HepG2 (cell line): ENCODE data around the gene HYOU1. TPM values are rescaled to one million over a fixed set of nuclear protein-coding genes. Genes with fewer than 3 reads are reported as not detected.

Experiments
- CBX1 ChIP-seq: IDR thresholded peaks from one replicate; pipeline ENCODE4 v1.6.1; 2016; ENCODE audit warnings: antibody characterized with exemption, low read depth
- DR1 ChIP-seq: sonication (generic); formaldehyde crosslinking; IDR thresholded peaks from 2 replicates; pipeline ENCODE4 v1.8.0; 2021; ENCODE audit warnings: mild to moderate bottlenecking, missing genetic modification reagents, inconsistent platforms
- JUND ChIP-seq: sonication (generic); formaldehyde crosslinking; IDR thresholded peaks from 2 replicates; pipeline ENCODE4 v1.8.0; 2022; ENCODE audit warnings: mild to moderate bottlenecking, missing genetic modification reagents
- KLF16 ChIP-seq, 2 experiments: sonication (generic) in 1 of 2; formaldehyde crosslinking in 1 of 2; IDR thresholded peaks; 2 replicates each; pipeline versions ENCODE4 v1.6.1 to v1.8.0; 2016 to 2023; ENCODE audit warnings: missing genetic modification reagents in 2 of 2, missing compliant biosample characterization in 1 of 2
- MATR3 ChIP-seq: sonication (generic); formaldehyde crosslinking; IDR thresholded peaks from 2 replicates; pipeline ENCODE4 v1.4.0; 2020; ENCODE audit warnings: missing genetic modification reagents
- POLR2G ChIP-seq: fragments of 200-400 bp; formaldehyde crosslinking; IDR thresholded peaks from 2 replicates; pipeline ENCODE4 v1.6.1; 2018; ENCODE audit warnings: mild to moderate bottlenecking, low read depth, low read length, moderate library complexity
- SMAD3 ChIP-seq: sonication (generic); formaldehyde crosslinking; IDR thresholded peaks from 2 replicates; pipeline ENCODE4 v1.4.0; 2020; ENCODE audit warnings: missing genetic modification reagents
- UBTF ChIP-seq: sonication (generic); formaldehyde crosslinking; IDR thresholded peaks from 2 replicates; pipeline ENCODE4 v1.4.0; 2020; ENCODE audit warnings: mild to moderate bottlenecking, missing genetic modification reagents
- ZBTB10 ChIP-seq: sonication (generic); formaldehyde crosslinking; IDR thresholded peaks from 2 replicates; pipeline ENCODE4 v1.4.0; 2020; ENCODE audit warnings: missing genetic modification reagents, borderline replicate concordance
- ZNF101 ChIP-seq: sonication (generic); formaldehyde crosslinking; IDR thresholded peaks from 2 replicates; pipeline ENCODE4 v1.4.0; 2020; ENCODE audit warnings: mild to moderate bottlenecking, low read depth, missing genetic modification reagents, borderline replicate concordance
- ZNF124 ChIP-seq: sonication (generic); formaldehyde crosslinking; IDR thresholded peaks from 2 replicates; pipeline ENCODE4 v1.4.0; 2020; ENCODE audit warnings: missing genetic modification reagents
- ZNF274 ChIP-seq: sonication (generic); formaldehyde crosslinking; IDR thresholded peaks from 2 replicates; pipeline ENCODE4 v1.5.1; 2020; ENCODE audit warnings: mild to moderate bottlenecking, missing genetic modification reagents
- ZNF430 ChIP-seq: sonication (generic); formaldehyde crosslinking; IDR thresholded peaks from 2 replicates; pipeline ENCODE4 v1.9.0; 2021; ENCODE audit warnings: mild to moderate bottlenecking, missing genetic modification reagents
- ZNF619 ChIP-seq: sonication (generic); formaldehyde crosslinking; IDR thresholded peaks from 2 replicates; pipeline ENCODE4 v1.4.0; 2020; ENCODE audit warnings: mild to moderate bottlenecking, missing genetic modification reagents
- ZNF691 ChIP-seq: sonication (generic); formaldehyde crosslinking; IDR thresholded peaks from 2 replicates; pipeline ENCODE4 v1.4.0; 2020; ENCODE audit warnings: missing genetic modification reagents, low read depth, mild to moderate bottlenecking, borderline replicate concordance
- ZNF792 ChIP-seq: IDR thresholded peaks from 2 replicates; pipeline ENCODE4 v1.6.1; 2016
- ZNF879 ChIP-seq: sonication (generic); formaldehyde crosslinking; IDR thresholded peaks from 2 replicates; pipeline ENCODE4 v1.8.1; 2023; ENCODE audit warnings: missing genetic modification reagents
- polyA plus RNA-seq, 8 experiments: library from polyadenylated mRNA; depleted of rRNA in 3 of 8; stranded (reverse) in 7 of 8; unstranded in 1 of 8; fragments of >200 nt; fragmentation: Illumina TruSeq in 4 of 8; extraction: Trizol in 4 of 8; gene quantifications; 2 replicates each; pipeline versions ENCODE4 v1.2.1 to v1.2.3, GENCODE V29; 2011 to 2016; ENCODE audit warnings: low read depth in 4 of 8, missing spikeins in 1 of 8, mixed read lengths in 1 of 8; ENCODE audit not compliant: insufficient read depth in 1 of 8
- total RNA-seq, 5 experiments: library from RNA; depleted of rRNA; stranded (reverse); fragments of >200 nt; fragmentation: Illumina TruSeq; extraction: Trizol; gene quantifications; 2 replicates each; pipeline ENCODE4 v1.2.3, GENCODE V29; 2016; ENCODE audit warnings: low read depth in 1 of 5
- TF ChIP-seq, protein P1 (sequence below): sonication (generic); formaldehyde crosslinking; IDR thresholded peaks from 2 replicates; pipeline ENCODE4 v1.8.1; 2023; ENCODE audit warnings: missing genetic modification reagents, inconsistent platforms, borderline replicate concordance
- TF ChIP-seq, protein P2 (sequence below): sonication (generic); formaldehyde crosslinking; IDR thresholded peaks from 2 replicates; pipeline ENCODE4 v1.4.0; 2020; ENCODE audit warnings: low read depth, mild to moderate bottlenecking, missing genetic modification reagents

Gene HYOU1
- total and polyA plus RNA-seq, 2 of the 13 experiments (the other 11 are each of a cell fraction or from before 2014, with no cell fraction given): 127 to 155 TPM

DNA sequence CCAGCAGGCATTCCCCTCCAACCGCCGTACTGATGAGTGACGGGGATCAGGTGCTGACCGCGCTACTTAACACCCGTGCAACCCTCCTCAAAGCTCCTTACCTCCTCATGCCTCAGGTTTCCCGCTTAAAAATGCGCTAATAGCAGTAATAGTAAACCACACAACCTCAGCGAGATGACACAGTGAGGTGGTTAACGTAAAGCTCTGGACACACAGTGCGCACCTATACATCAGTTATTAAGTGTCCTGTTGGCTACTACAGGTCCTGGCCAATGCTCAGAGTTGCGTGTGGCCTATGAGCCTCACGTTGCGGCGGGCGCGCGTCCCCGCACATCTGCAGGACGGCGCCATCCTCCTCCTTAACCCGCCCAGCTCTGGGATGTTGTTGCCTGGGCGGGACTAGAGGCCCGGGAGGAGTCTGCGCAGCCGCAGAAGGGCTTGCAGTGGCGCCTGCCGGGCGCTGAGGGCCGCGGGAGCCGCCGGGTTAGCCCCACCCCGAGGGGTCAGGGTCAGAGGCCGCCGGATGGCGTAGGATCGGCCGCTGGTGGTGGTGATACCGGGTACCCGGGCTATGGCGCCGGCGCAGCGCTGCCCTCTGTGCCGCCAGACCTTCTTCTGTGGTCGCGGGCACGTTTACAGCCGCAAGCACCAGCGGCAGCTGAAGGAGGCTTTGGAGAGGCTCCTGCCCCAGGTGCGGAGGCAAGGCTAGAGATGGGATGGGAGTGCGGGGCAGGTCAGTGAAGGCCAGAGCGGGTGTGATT is 59.2 kb downstream of the HYOU1 start, which contains the start of gene CENATAC (continued):
- TF ChIP-seq ZNF691 (CRISPR knock-in tag) (no peak; the same call in 1 of the 2 replicates), ZNF879 (CRISPR knock-in tag) (0 out of 2 replicates have a peak, but pooled peaks have one; percentile 75), ZNF619 (CRISPR knock-in tag) (0 out of 2 replicates have a peak, but pooled peaks have one; percentile 19), SMAD3 (CRISPR knock-in tag) (peak; percentile 48; the same call in 1 of the 2 replicates), MATR3 (CRISPR knock-in tag) (no peak), ZNF792 (0 out of 2 replicates have a peak, but pooled peaks have one; percentile 26), POLR2G (peak; percentile 92), CBX1 (no peak), JUND (no peak), DR1 (CRISPR knock-in tag) (peak; percentile 69), KLF16 (CRISPR knock-in tag; IDR thresholded peaks at IDR 0.05) (peak in 1 of 2 experiments; percentile 80; a peak in 2 of 4 replicates), UBTF (peak; percentile 63), ZNF124 (CRISPR knock-in tag) (peak; percentile 68; the same call in 1 of the 2 replicates), ZNF274 (CRISPR knock-in tag) (peak; percentile 73), ZNF101 (CRISPR knock-in tag) (no peak), ZBTB10 (peak; percentile 29), ZNF430 (CRISPR knock-in tag) (peak; percentile 65; the same call in 1 of the 2 replicates)
- TF ChIP-seq, protein P1, sequence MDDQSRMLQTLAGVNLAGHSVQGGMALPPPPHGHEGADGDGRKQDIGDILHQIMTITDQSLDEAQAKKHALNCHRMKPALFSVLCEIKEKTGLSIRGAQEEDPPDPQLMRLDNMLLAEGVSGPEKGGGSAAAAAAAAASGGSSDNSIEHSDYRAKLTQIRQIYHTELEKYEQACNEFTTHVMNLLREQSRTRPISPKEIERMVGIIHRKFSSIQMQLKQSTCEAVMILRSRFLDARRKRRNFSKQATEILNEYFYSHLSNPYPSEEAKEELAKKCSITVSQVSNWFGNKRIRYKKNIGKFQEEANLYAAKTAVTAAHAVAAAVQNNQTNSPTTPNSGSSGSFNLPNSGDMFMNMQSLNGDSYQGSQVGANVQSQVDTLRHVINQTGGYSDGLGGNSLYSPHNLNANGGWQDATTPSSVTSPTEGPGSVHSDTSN (CRISPR knock-in tag): no peak
- TF ChIP-seq, protein P2, sequence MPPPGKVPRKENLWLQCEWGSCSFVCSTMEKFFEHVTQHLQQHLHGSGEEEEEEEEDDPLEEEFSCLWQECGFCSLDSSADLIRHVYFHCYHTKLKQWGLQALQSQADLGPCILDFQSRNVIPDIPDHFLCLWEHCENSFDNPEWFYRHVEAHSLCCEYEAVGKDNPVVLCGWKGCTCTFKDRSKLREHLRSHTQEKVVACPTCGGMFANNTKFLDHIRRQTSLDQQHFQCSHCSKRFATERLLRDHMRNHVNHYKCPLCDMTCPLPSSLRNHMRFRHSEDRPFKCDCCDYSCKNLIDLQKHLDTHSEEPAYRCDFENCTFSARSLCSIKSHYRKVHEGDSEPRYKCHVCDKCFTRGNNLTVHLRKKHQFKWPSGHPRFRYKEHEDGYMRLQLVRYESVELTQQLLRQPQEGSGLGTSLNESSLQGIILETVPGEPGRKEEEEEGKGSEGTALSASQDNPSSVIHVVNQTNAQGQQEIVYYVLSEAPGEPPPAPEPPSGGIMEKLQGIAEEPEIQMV (CRISPR knock-in tag): no peak
